GM23338 (cell line): ENCODE data around the gene CCNQ. TPM values are rescaled to one million over a fixed set of nuclear protein-coding genes. Genes with fewer than 3 reads are reported as not detected.

Source experiments
- ATAC-seq: fragments of 200-7000 bp; cut with Tn5 transposase; 3 replicates; pipeline ENCODE4 v1.9.1; 2020
- DNase-seq: peaks from one replicate; pipeline ENCODE4 v3.0.0-alpha.2; 2015; ENCODE audit warnings: low spot score
- H2AFZ ChIP-seq: fragments of 200-600 bp; sonication (generic); 2 replicates; pipeline ENCODE4 v1.8.0; 2016; ENCODE audit warnings: antibody characterized with exemption, mild to moderate bottlenecking, moderate library complexity
- H3F3A ChIP-seq: fragments of 200-600 bp; sonication (generic); replicated peaks from 2 replicates; pipeline ENCODE4 v1.8.0; 2017; ENCODE audit warnings: antibody characterized with exemption, mixed run types, low read depth
- H3K27ac ChIP-seq: fragments of 200-600 bp; sonication (generic); 2 replicates; pipeline ENCODE4 v1.6.1; 2016; ENCODE audit warnings: low read depth
- H3K27me3 ChIP-seq: fragments of 200-600 bp; sonication (generic); 2 replicates; pipeline ENCODE4 v1.8.0; 2016; ENCODE audit warnings: mild to moderate bottlenecking, mixed run types, moderate library complexity; ENCODE audit not compliant: insufficient read depth
- H3K36me3 ChIP-seq: fragments of 200-600 bp; sonication (generic); 2 replicates; pipeline ENCODE4 v1.8.0; 2016; ENCODE audit warnings: mild to moderate bottlenecking; ENCODE audit not compliant: insufficient read depth
- H3K4me1 ChIP-seq: fragments of 200-600 bp; sonication (generic); 2 replicates; pipeline ENCODE4 v1.8.0; 2016; ENCODE audit warnings: mild to moderate bottlenecking, moderate library complexity; ENCODE audit not compliant: insufficient read depth
- H3K4me2 ChIP-seq: fragments of 200-600 bp; sonication (generic); 2 replicates; pipeline ENCODE4 v1.7.1; 2017; ENCODE audit warnings: mixed run types
- H3K4me3 ChIP-seq: fragments of 200-600 bp; sonication (generic); 2 replicates; pipeline ENCODE4 v1.6.1; 2016; ENCODE audit warnings: mixed run types
- H3K79me2 ChIP-seq: fragments of 200-600 bp; sonication (generic); replicated peaks from 2 replicates; pipeline ENCODE4 v1.8.0; 2017; ENCODE audit warnings: mild to moderate bottlenecking; ENCODE audit not compliant: insufficient read depth
- H3K9me2 ChIP-seq: fragments of 200-600 bp; sonication (generic); 2 replicates; pipeline ENCODE4 v1.8.0; 2017; ENCODE audit not compliant: insufficient read depth
- H4K20me1 ChIP-seq: fragments of 200-600 bp; sonication (generic); replicated peaks from 2 replicates; pipeline ENCODE4 v1.8.0; 2017; ENCODE audit warnings: mild to moderate bottlenecking; ENCODE audit not compliant: insufficient read depth
- H3K27ac Mint-ChIP-seq: 2 replicates; pipeline ENCODE4 v1.8.0; 2020; ENCODE audit warnings: inconsistent platforms, mild to moderate bottlenecking, moderate library complexity, mixed read lengths
- H3K27me3 Mint-ChIP-seq: 3 replicates; pipeline ENCODE4 v1.8.0; 2022; ENCODE audit warnings: low read depth, mild to moderate bottlenecking, moderate library complexity, mixed read lengths, inconsistent platforms; ENCODE audit not compliant: insufficient read depth, poor library complexity
- H3K36me3 Mint-ChIP-seq: 3 replicates; pipeline ENCODE4 v1.8.0; 2021; ENCODE audit warnings: low read depth, mild to moderate bottlenecking, inconsistent platforms, moderate library complexity, mixed read lengths
- H3K4me1 Mint-ChIP-seq: 3 replicates; pipeline ENCODE4 v1.8.0; 2020; ENCODE audit warnings: mild to moderate bottlenecking, inconsistent platforms, mixed read lengths
- H3K4me3 Mint-ChIP-seq: 3 replicates; pipeline ENCODE4 v1.8.0; 2021; ENCODE audit warnings: moderate library complexity, mild to moderate bottlenecking, inconsistent platforms, mixed read lengths
- H3K9me3 Mint-ChIP-seq: 3 replicates; pipeline ENCODE4 v1.8.0; 2020; ENCODE audit warnings: moderate library complexity, mild to moderate bottlenecking, inconsistent platforms, mixed read lengths
- CREB1 ChIP-seq: fragments of 250-450 bp; sonication (Bioruptor Pico); IDR thresholded peaks from 2 replicates; pipeline ENCODE4 v1.5.0; 2020; ENCODE audit warnings: low read depth, mild to moderate bottlenecking, moderate library complexity
- ETS1 ChIP-seq: IDR thresholded peaks from 2 replicates; pipeline ENCODE4 v1.6.1; 2016; ENCODE audit warnings: antibody characterized with exemption
- EZH2 ChIP-seq: fragments of 200-600 bp; sonication (generic); IDR thresholded peaks from one replicate; pipeline ENCODE4 v1.8.0; 2017; ENCODE audit warnings: antibody characterized with exemption, mild to moderate bottlenecking, low read depth; ENCODE audit not compliant: unreplicated experiment
- EZH2phosphoT487 ChIP-seq: fragments of 200-600 bp; sonication (generic); IDR thresholded peaks from one replicate; pipeline ENCODE4 v1.8.1; 2018; ENCODE audit warnings: antibody characterized with exemption; ENCODE audit not compliant: unreplicated experiment
- JUNB ChIP-seq: IDR thresholded peaks from one replicate; pipeline ENCODE4 v1.6.1; 2016; ENCODE audit warnings: antibody characterized with exemption; ENCODE audit not compliant: unreplicated experiment
- NANOG ChIP-seq: IDR thresholded peaks from 2 replicates; pipeline ENCODE4 v1.6.1; 2016; ENCODE audit warnings: antibody characterized with exemption, borderline replicate concordance
- POLR2AphosphoS5 ChIP-seq: IDR thresholded peaks from 2 replicates; pipeline ENCODE4 v1.6.1; 2016; ENCODE audit warnings: antibody characterized with exemption, low read depth
- REST ChIP-seq: IDR thresholded peaks from one replicate; pipeline ENCODE4 v1.6.1; 2018; ENCODE audit warnings: antibody characterized with exemption; ENCODE audit not compliant: unreplicated experiment
- STAT1 ChIP-seq: IDR thresholded peaks from one replicate; pipeline ENCODE4 v1.6.1; 2016; ENCODE audit warnings: antibody characterized with exemption; ENCODE audit not compliant: unreplicated experiment
- ZNF114 ChIP-seq: fragments of 250-450 bp; sonication (Bioruptor Pico); IDR thresholded peaks from 2 replicates; pipeline ENCODE4 v1.5.0; 2020; ENCODE audit warnings: mild to moderate bottlenecking, moderate library complexity
- polyA plus RNA-seq: library from polyadenylated mRNA; unstranded; fragments of >200 nt; fragmentation: Nextera tagmentation; extraction: Ambion mirVana; gene quantifications from 2 replicates; pipeline ENCODE4 v1.2.1, GENCODE V29; 2016
- total RNA-seq: library from RNA; depleted of rRNA; stranded (reverse); fragments of >200 nt; shearing (Covaris generic); gene quantifications from 2 replicates; pipeline ENCODE4 v1.2.3, GENCODE V29; 2014
- TF ChIP-seq, protein P1 (sequence below), 2 experiments: fragments of 200-600 bp in 1 of 2; sonication (generic) in 1 of 2; conservative IDR thresholded peaks; 2 replicates each; pipeline versions ENCODE4 v1.5.1 to v1.6.1; 2016 to 2017; ENCODE audit warnings: antibody characterized with exemption in 2 of 2, low read depth in 2 of 2, mild to moderate bottlenecking in 2 of 2, moderate library complexity in 1 of 2

The CCNQ gene
- total and polyA plus RNA-seq, 2 experiments from 2014 or later: 19.4 to 30.2 TPM

GRCh38 chrX:153565996-153566580, 32.9 kb downstream of the CCNQ start (continued):
- TF ChIP-seq REST (no peak), CREB1 (no peak), EZH2 (no peak), STAT1 (no peak), ZNF114 (no peak), EZH2phosphoT487 (no peak), NANOG (no peak)
- TF ChIP-seq, protein P1, sequence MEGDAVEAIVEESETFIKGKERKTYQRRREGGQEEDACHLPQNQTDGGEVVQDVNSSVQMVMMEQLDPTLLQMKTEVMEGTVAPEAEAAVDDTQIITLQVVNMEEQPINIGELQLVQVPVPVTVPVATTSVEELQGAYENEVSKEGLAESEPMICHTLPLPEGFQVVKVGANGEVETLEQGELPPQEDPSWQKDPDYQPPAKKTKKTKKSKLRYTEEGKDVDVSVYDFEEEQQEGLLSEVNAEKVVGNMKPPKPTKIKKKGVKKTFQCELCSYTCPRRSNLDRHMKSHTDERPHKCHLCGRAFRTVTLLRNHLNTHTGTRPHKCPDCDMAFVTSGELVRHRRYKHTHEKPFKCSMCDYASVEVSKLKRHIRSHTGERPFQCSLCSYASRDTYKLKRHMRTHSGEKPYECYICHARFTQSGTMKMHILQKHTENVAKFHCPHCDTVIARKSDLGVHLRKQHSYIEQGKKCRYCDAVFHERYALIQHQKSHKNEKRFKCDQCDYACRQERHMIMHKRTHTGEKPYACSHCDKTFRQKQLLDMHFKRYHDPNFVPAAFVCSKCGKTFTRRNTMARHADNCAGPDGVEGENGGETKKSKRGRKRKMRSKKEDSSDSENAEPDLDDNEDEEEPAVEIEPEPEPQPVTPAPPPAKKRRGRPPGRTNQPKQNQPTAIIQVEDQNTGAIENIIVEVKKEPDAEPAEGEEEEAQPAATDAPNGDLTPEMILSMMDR (conservative IDR thresholded peaks at IDR 0.05; ENCODE audit: low read depth in 2 of 2): no peak; a peak in 2 of 4 replicates

DNA sequence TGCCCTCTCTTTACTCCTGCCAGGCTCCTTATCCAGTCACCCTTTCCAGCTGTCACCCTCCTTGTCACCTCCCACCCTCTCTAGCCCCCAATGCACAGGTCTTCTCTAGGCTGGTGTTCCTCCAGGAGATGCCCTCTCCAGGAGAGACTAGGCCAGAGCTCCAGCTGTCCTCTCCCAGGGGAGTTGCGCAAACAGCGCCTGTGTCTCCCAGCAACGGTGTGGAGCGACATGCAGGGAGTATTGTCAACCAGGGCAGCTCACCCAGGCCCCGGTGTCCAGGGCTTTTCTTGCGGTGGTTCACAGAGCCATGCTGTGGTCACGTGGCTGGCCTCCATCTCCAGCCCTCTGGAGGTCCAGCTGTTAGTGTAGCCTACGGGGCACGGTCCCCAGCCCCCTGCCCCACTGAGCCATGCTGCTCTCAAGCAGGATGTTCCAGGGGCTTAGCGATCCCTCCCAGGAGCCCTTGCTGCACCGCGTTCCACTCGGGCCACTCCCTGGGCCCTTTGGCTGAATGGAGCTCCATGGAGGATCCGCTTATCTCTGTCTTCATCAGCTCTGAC, 34.8 kb downstream of the CCNQ start:
- no peaks in the 10 kb centered on the region for H3K9me3 Mint-ChIP-seq

More for the DNA sequence above, 34.8 kb downstream of the CCNQ start:
- Histone ChIP-seq H2AFZ (no peak overlapping the region), H3K9me2 (no peaks in the 10 kb centered on the region), H3K27ac (no peak overlapping the region), H3F3A (no peaks in the 10 kb centered on the region), H3K4me1 (no peaks in the 10 kb centered on the region), H3K4me3 (no peak overlapping the region), H3K27me3 (no peaks in the 10 kb centered on the region), H3K79me2 (no peaks in the 10 kb centered on the region), H3K4me2 (no peak overlapping the region), H3K36me3 (no peaks in the 10 kb centered on the region), H4K20me1 (no peaks in the 10 kb centered on the region)
- DNase-seq: no peak
- no peak for ATAC-seq
- no peaks in the 10 kb centered on the region for H3K36me3 Mint-ChIP-seq
- TF ChIP-seq POLR2AphosphoS5 (no peak), EZH2phosphoT487 (no peak), ETS1 (no peak), STAT1 (no peak), CREB1 (no peak), NANOG (no peak), EZH2 (no peak), JUNB (no peak), ZNF114 (no peak)
- TF ChIP-seq, protein P1 (conservative IDR thresholded peaks at IDR 0.05; ENCODE audit: low read depth in 2 of 2): no peak
- no peak overlapping the region for H3K27ac Mint-ChIP-seq
- peaks cover 11% of the 10 kb centered on the region for H3K4me1 Mint-ChIP-seq
- peaks cover 3% of the 10 kb centered on the region for H3K27me3 Mint-ChIP-seq
- H3K4me3 Mint-ChIP-seq: no peak overlapping the region
